Stimulated activated naive B cell treated with anti-CD40 and anti-IgM and Interleukin-4, amounts not matched to agents 10 μg/mL and 1 μg/mL and 100 μg/mL, for 72 hours (primary cell): ENCODE results near the gene MMP24.
"Not testable (repeated sequence)": the region's sequence is repeated elsewhere in the genome, so short reads cannot be mapped to it uniquely, and the experiment has no call there.

Experiments used
- ATAC-seq, 2 donors: fragments of 150-1000 bp; cut with Tn5 transposase; replicated peaks; 2 replicates each; pipeline ENCODE4 v1.10.0; 2021; ENCODE audit warnings: moderate library complexity in 1 of 2
- DNase-seq: peaks from one replicate; pipeline ENCODE4 v3.0.0; 2021
- H3K27ac Mint-ChIP-seq: one replicate; pipeline ENCODE4 v1.8.0; 2022; ENCODE audit warnings: mild to moderate bottlenecking, mixed read lengths
- H3K27me3 Mint-ChIP-seq, 2 donors: one replicate each; pipeline ENCODE4 v1.8.0; 2022; ENCODE audit warnings: mixed read lengths in 2 of 2
- H3K36me3 Mint-ChIP-seq, 2 donors: one replicate each; pipeline ENCODE4 v1.8.0; 2022; ENCODE audit warnings: mixed read lengths in 2 of 2, mild to moderate bottlenecking in 1 of 2
- H3K4me1 Mint-ChIP-seq, 2 donors: one replicate each; pipeline ENCODE4 v1.8.0; 2022; ENCODE audit warnings: mixed read lengths in 2 of 2, mild to moderate bottlenecking in 1 of 2
- H3K4me3 Mint-ChIP-seq, 2 donors: one replicate each; pipeline ENCODE4 v1.8.0; 2022; ENCODE audit warnings: mild to moderate bottlenecking in 2 of 2, mixed read lengths in 2 of 2, moderate library complexity in 1 of 2
- H3K9me3 Mint-ChIP-seq, 2 donors: one replicate each; pipeline ENCODE4 v1.8.0; 2022; ENCODE audit warnings: mixed read lengths in 2 of 2, mild to moderate bottlenecking in 1 of 2

The MMP24 gene

DNA sequence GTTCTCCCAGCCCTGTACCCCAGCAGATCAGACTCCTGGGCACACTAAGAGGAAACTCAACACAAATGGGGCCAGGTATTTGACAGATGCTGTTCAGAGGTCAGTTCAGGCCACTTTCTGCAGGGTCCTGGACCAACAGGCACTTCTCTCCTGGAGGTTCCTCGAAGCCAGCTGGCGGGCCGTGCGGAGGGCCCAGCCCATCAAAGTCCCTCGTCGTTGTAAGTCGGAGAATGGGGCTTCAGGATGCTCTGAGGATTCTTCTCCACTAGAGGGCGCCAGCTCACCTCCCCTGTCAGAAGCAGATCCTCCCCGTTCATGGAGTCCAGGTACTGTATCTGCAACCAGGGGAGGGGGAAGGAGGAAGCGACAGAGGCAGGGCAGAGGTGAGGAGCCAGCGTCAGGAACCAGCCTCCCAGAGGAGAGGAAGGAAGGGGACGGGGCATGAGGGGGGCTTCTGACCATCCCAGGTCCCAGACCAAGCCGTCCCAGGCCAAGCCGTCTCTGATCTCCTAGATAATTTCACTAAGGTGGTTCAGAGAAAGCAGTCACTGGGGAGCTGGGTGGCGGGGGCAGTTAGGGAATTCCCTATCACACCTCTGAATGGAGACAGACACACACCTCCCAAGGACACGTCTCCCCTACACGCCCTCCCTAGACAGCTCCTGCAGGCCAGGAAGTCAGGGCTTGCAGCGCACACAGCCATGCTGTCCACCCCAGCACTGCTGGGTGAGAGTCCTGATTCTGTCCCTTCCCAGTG, 77.4 kb downstream of the MMP24 start:
- Mint-ChIP-seq H3K36me3 (peaks cover 20 to 41% of the 10 kb centered on the region in 2 donors), H3K27me3 (no peaks in the 10 kb centered on the region), H3K9me3 (no peaks in the 10 kb centered on the region), H3K4me1 (peaks cover 17 to 32% of the 10 kb centered on the region in 2 donors), H3K4me3 (no peak overlapping the region), H3K27ac (peak overlapping the region; percentile 65)
- ATAC-seq (peak; percentile 88 to 90), DNase-seq (peak; percentile 72)

DNA sequence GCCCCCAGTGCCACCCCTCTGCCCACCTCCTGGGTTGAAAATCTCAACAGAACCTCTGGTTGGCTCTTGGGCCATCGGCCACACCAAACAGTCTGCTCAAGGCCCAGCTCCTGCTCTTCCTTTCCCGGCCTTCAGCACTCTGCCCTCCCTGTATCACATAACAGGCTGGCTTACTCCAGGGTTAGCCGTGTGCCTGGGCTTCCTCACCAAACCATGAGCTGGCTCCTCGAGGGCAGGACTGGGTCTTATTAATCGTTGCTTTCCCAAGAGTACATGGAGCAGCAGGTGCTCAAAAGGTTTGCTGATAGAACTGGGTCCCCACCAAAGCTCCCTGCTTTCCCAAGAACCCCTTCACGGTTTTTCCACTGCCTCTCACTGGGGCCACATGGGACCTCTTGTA, 78.5 kb downstream of the MMP24 start:
- H3K4me3 Mint-ChIP-seq: no peak overlapping the region
- H3K27me3 Mint-ChIP-seq: no peaks in the 10 kb centered on the region
- no peak for DNase-seq

DNA sequence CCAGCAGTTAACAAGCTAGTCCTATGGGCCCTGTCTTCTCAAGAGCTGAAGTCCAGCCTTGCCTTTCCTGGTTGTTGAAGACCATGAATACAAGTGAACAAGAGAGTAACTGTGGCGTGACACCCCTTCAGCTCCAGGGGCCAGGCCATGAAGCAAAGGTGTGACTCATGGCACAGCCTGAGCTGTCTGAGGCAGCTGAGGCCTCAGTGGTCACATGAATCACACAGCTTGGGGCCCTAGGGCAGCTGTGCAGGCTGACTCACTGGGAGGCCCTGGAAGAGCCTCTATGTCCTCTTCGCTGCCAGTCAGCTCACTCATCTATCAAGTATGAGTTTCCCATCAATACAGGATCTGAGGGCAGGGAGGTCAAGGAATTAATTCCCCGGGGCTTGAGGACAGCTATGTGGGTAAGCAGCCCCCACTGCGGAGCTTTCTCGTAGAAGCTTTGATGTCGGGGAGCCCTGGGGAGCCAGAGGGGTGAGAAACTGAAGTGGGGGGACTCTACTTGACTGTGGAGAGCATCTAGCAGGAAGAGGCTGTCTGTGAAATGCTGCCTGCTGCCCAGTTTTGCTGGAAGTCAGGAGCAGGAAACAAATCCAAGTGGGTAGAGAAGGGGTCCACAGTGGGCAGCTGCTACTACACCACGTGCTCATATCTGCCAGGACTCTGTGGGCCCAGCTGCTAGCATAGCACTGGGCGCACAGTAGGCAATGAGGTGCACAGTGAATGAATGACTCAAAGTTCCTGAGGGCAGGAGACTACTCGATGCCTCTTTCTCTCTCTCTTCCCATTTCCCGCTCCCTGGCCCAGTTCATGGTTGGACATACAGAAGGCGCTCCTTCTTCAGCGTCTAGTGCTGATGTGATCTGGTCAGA, 79.4 kb downstream of the MMP24 start:
- Mint-ChIP-seq H3K27ac (peak overlapping the region; percentile 70), H3K36me3 (peaks cover 29 to 51% of the 10 kb centered on the region in 2 donors), H3K4me3 (no peak overlapping the region), H3K27me3 (no peaks in the 10 kb centered on the region), H3K4me1 (peaks cover 17 to 32% of the 10 kb centered on the region in 2 donors), H3K9me3 (no peaks in the 10 kb centered on the region)
- ATAC-seq (peak; percentile 81 to 84), DNase-seq (peak; percentile 24)

More for the DNA sequence above, 78.5 kb downstream of the MMP24 start:
- Mint-ChIP-seq H3K36me3 (peaks cover 27 to 47% of the 10 kb centered on the region in 2 donors), H3K9me3 (no peaks in the 10 kb centered on the region), H3K4me1 (peaks cover 17 to 32% of the 10 kb centered on the region in 2 donors), H3K27ac (peak overlapping the region; percentile 70)
- ATAC-seq: no peak

DNA sequence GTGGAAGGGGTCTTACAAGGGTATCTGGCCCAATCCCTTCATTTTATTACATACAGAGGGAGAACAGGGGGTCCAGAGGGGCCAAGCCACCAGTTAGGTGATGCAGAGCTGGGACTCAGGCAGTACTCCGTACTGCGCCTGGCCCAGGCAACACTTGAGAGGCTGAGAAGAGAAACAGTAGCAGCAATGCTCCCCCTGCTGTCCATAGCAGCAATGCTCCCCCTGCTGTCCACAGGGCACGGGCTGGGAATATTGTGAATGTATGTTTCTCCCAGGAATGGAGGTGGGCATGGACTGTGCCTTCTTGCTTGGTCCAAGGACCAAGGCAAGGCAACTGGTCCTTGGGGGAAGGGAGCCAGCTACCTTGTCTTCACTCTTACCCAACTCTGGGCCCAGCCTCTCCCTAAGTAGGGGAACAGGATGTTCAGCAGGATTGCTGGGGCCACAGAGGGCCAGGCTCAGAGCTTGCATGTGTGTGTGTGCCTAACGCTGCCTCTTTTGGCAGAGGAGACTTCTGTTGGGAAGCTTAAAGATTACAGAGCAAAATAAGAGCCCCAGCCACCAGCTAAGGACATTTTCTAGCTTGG, 80.5 kb downstream of the MMP24 start:
- ATAC-seq: peak in 1 of 2 donors; percentile 28
- H3K27ac Mint-ChIP-seq: peak overlapping the region; percentile 10
- H3K27me3 Mint-ChIP-seq: no peaks in the 10 kb centered on the region
- DNase-seq: no peak
- no peaks in the 10 kb centered on the region for H3K9me3 Mint-ChIP-seq
- H3K4me1 Mint-ChIP-seq: peaks cover 17 to 32% of the 10 kb centered on the region in 2 donors
- no peak overlapping the region for H3K4me3 Mint-ChIP-seq
- peaks cover 28 to 45% of the 10 kb centered on the region in 2 donors for H3K36me3 Mint-ChIP-seq

DNA sequence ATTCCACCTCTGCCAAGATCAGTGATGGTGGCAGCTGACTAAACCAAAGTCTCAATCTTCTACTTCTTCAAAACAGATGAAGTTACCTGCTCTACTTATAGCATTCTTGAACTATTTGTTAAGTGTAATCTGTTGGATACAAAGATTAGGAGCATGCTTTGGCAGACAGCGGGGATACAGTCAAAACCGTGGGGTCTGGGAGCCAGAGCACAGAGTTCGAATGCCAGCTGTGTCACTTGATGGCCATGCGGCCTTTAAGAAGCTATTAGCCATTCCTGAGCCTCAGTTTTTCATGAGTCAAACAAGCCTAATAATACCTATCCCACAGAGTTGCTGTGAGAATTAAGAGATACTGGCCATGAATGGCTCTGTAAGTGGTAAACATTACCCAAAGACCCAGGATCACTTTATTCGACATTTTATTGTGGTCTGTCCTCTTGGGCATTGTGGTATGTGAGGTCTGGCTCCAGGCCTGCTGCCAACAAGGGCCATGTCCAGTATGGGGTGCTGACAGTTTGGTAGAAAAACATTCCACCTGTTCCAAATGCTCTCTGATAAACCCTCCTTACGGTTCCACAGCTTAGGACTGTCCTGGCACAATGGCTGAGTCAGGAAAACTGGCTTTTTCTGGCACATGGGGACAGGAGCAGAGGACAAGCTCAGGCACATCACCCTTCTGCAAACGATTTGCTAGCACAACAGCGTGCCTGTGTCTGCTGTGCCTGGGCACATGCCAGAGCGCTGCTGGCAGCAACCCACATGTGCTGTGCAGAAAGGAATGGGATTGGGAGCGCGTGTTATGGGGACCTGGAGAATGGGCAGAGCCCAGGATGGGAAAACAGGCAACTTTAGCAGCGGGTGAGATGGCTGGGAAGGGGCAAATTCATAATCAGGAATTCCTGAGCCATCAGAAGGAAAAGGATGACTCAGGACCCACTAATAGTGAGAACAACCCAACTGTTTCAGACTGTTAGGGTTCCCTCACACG, 81.5 kb downstream of the MMP24 start:
- Mint-ChIP-seq H3K4me3 (no peak overlapping the region), H3K36me3 (peaks cover 36 to 51% of the 10 kb centered on the region in 2 donors), H3K4me1 (peaks cover 20 to 32% of the 10 kb centered on the region in 2 donors), H3K27me3 (no peaks in the 10 kb centered on the region), H3K27ac (no peak overlapping the region), H3K9me3 (no peaks in the 10 kb centered on the region)
- no peak for DNase-seq
- no peak for ATAC-seq

DNA sequence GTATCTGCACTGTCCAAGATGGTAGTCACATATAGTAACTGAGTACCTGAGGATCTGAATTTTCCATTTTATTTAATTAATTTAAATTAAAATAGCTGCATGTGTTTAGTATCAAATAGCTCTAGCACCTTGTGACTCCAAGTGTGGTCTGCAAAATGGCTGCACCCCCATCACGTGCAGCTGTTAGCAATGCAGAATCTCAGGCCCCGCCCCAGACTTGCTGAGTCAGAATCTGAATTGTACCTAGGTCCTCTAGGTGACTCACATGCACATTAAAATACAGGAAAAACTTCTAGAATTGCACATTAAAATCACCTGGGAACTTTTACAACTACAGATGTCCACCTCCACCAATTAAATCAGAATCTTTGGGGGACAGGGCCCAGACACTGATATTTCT, 84.9 kb downstream of the MMP24 start:
- Mint-ChIP-seq H3K27me3 (no peaks in the 10 kb centered on the region), H3K36me3 (peaks cover 34 to 46% of the 10 kb centered on the region in 2 donors), H3K9me3 (no peaks in the 10 kb centered on the region), H3K4me3 (no peak overlapping the region), H3K4me1 (peaks cover 2 to 11% of the 10 kb centered on the region in 2 donors), H3K27ac (no peak overlapping the region)
- ATAC-seq: no peak
- DNase-seq: no peak

DNA sequence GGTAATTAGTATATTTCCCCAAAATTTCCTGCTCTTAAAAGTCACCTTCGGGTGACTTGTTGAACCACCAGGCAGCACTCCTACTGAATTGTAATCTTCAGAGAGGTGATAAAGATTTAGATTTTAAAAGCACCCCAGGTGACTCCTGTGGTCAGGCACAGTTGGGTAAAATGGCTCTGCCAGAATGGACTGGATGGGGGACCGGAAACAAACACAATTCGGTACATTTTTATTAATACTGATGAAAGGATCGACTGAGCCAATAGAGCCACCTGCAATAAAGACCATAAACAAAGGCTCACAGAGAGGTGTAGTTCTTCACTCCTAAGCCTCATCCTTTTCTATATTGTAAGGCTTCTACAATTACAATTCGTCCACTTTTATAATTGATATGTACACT, 85.3 kb downstream of the MMP24 start:
- Mint-ChIP-seq H3K27ac (no peak overlapping the region), H3K4me3 (no peak overlapping the region)
- no peak for DNase-seq

DNA sequence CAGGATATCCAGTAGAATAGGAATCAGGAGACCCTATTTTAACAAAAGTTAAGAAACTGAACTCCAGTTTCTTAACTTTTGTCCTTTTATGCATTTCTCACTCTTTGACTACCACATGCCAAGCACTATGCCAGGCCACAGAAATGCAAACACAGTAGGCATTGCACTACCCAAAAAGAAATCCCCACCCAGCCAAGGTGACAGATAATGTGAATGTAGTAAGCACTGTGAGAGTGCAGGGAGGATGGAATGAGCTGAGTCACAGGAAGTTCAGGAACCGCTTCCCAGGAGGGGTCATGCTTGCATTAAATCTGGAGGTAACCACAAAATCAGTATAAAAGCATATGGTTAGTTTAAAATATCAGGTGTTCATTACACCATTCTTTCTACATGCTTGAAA, 85.8 kb downstream of the MMP24 start:
- H3K4me1 Mint-ChIP-seq: peaks cover 0 to 11% of the 10 kb centered on the region in 2 donors
- DNase-seq (no peak), ATAC-seq (no peak)
- no peaks in the 10 kb centered on the region for H3K9me3 Mint-ChIP-seq
- H3K4me3 Mint-ChIP-seq: no peak overlapping the region
- no peaks in the 10 kb centered on the region for H3K27me3 Mint-ChIP-seq
- no peak overlapping the region for H3K27ac Mint-ChIP-seq
- H3K36me3 Mint-ChIP-seq: peaks cover 34 to 42% of the 10 kb centered on the region in 2 donors

More for the DNA sequence above, 85.3 kb downstream of the MMP24 start:
- Mint-ChIP-seq H3K36me3 (peaks cover 34 to 43% of the 10 kb centered on the region in 2 donors), H3K4me1 (peaks cover 0 to 11% of the 10 kb centered on the region in 2 donors), H3K27me3 (no peaks in the 10 kb centered on the region), H3K9me3 (no peaks in the 10 kb centered on the region)
- no peak for ATAC-seq

DNA sequence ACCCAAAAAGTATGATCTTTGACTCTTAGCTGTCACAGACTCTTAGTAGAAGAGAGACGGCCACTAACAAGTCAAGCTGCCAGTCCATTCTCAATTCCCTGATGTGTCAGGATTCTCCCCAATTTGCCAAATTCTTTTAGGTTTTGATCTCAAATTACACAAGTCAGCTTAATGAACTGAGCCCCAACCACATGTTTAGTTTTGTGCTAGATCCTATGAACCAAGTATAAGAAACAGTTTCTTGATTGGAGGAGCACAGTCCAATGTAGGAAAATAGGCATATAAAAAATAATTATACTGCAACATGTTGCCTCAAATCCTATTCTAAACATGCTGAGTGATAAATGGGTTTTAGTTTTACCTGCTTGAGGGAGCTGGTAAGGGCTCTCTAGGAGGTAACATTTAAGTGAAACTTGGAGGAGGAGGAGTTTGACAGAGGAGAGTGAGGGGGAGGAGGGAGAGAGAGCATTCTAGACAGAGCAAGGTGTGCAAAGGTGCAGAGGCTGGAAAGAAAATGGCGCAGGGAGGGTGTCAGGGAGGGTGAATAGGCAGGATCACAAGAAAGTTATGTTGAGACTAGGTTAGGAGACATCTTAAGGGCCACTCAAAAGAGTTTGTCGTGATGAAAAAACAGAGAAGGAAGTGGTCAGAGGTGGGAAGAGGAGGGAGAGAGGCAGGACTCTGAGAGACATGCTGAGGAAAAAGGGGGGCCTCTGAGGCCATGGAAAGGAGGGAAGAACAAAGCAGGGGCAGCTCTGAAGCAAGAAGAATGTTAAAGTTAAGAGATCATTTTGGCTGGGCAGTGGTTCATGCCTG, 88.5 kb downstream of the MMP24 start:
- ATAC-seq (no peak), DNase-seq (no peak)
- H3K36me3 Mint-ChIP-seq: peaks cover 27 to 42% of the 10 kb centered on the region in 2 donors
- no peaks in the 10 kb centered on the region for H3K9me3 Mint-ChIP-seq
- H3K27me3 Mint-ChIP-seq: no peaks in the 10 kb centered on the region
- no peak overlapping the region for H3K4me3 Mint-ChIP-seq
- peaks cover 6 to 14% of the 10 kb centered on the region in 2 donors for H3K4me1 Mint-ChIP-seq
- no peak overlapping the region for H3K27ac Mint-ChIP-seq

DNA sequence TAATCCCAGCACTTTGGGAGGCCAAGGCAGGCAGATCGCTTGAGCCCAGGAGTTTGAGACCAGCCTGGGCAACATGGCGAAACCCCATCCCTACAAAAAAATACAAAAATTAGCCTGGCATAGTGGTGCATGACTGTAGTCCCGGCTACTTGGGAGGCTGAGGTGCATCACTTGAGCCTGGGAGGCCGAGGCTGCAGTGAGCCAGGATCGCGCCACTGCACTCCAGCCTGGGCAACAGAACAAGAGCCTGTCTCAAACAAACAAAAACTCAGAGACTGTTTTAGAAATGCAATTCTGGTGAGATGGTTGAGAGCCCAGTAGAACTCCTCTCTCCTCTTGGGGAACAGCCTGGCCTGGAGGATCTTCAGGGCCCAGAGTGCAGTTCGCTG, 89.1 kb downstream of the MMP24 start:
- not testable (repeated sequence) for H3K9me3 Mint-ChIP-seq, H3K4me3 Mint-ChIP-seq, DNase-seq, H3K27me3 Mint-ChIP-seq, ATAC-seq, H3K27ac Mint-ChIP-seq
- Mint-ChIP-seq H3K4me1 (peaks cover 10 to 16% of the 10 kb centered on the region in 2 donors), H3K36me3 (peaks cover 28 to 44% of the 10 kb centered on the region in 2 donors)

DNA sequence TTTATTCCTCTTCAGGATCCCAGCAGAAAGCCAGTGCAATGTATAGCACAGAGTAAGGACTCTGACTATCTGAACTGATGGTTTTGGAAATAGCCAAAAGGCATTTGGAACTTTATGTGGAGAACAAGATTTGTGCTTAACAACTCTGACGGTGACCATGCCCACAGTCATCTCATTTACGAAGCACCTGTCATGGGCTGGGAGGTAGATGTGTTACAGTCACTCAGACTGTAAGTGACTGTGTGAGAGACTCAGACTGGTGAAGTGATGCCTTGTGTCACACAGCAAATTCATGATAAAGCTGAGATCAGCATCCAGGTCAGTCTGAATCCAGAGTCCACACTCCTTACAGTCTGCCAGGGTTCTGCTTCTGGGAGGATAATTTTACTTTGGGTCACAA, 89.6 kb downstream of the MMP24 start:
- DNase-seq: no peak
- no peak overlapping the region for H3K27ac Mint-ChIP-seq
- H3K27me3 Mint-ChIP-seq: no peaks in the 10 kb centered on the region
- H3K9me3 Mint-ChIP-seq: no peaks in the 10 kb centered on the region
- peaks cover 11 to 16% of the 10 kb centered on the region in 2 donors for H3K4me1 Mint-ChIP-seq
- ATAC-seq: no peak
- H3K36me3 Mint-ChIP-seq: peaks cover 29 to 46% of the 10 kb centered on the region in 2 donors
- no peak overlapping the region for H3K4me3 Mint-ChIP-seq

DNA sequence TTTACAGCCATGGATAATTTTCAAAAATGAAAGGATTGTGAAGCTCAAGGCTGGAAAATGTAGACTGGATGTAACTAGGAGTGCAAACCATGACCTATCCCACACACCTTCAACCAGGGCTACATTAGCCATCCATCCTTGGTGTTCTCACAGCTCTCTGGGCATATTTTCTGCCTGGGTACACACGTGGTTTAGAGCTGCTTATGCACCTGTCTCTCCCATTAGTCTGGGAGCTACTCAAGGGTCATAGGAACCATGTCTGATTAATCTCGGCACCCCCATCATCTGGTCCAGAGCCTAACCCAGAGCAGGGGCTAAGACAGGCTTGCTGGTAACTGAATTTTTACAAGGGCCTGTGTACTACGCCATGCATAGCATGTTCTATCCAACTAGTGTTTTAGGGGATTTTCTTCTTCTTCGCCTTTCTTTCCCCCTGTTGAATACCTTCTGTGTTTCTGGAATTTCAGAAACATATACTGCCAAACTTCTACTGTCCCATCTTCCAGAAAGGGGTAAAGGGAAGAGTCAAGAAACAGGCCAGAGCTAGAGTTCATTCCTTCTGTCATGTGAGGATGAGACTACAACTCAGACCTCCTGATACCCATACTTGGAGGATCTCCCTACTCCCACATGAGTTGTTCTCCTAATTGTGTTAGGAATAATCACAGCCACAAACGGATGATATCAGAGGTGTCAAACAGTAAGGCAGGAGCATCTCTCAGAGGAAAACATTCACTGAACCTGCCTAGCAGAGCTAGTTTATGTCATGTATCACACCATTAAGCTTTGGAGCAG, 91.1 kb downstream of the MMP24 start:
- Mint-ChIP-seq H3K4me1 (peaks cover 11 to 15% of the 10 kb centered on the region in 2 donors), H3K27ac (peak overlapping the region; percentile 44), H3K36me3 (peaks cover 23 to 39% of the 10 kb centered on the region in 2 donors), H3K27me3 (no peaks in the 10 kb centered on the region), H3K9me3 (no peaks in the 10 kb centered on the region), H3K4me3 (no peak overlapping the region)
- DNase-seq (no peak), ATAC-seq (no peak)
